ENCODE measurements around the gene ANXA4.

- TF ChIP-seq POLR2A (IDR thresholded peaks at IDR 0.05) (no peak), CTCF (IDR thresholded peaks at IDR 0.05) (no peak), EP300 (IDR thresholded peaks at IDR 0.05) (no peak)
Measured at GRCh38 chr2:69692424-69692823, 49.5 kb upstream of the ANXA4 start.

All from tibial nerve (tissue), 4 donors.